Keratinocyte (primary cell): Measurements from ENCODE around the gene CELF2.

Experiments
- EZH2 ChIP-seq: IDR thresholded peaks from one replicate; pipeline ENCODE4 v1.6.1; 2012; ENCODE audit warnings: inconsistent platforms, mild to moderate bottlenecking, low read length, moderate library complexity
- TF ChIP-seq, protein P1 (sequence below), 3 experiments: IDR thresholded peaks in 1 of 3; conservative IDR thresholded peaks in 1 of 3; optimal IDR thresholded peaks in 1 of 3; 2 replicates in 2 of 3; 3 replicates in 1 of 3; pipeline versions ENCODE3 to v1.5.1; 2011; ENCODE audit warnings: low read length in 3 of 3, mild to moderate bottlenecking in 3 of 3, moderate library complexity in 2 of 3, control low read depth in 1 of 3, inconsistent platforms in 1 of 3; ENCODE audit not compliant: insufficient read depth in 2 of 3; ENCODE audit errors: extremely low read depth in 1 of 3

DNA sequence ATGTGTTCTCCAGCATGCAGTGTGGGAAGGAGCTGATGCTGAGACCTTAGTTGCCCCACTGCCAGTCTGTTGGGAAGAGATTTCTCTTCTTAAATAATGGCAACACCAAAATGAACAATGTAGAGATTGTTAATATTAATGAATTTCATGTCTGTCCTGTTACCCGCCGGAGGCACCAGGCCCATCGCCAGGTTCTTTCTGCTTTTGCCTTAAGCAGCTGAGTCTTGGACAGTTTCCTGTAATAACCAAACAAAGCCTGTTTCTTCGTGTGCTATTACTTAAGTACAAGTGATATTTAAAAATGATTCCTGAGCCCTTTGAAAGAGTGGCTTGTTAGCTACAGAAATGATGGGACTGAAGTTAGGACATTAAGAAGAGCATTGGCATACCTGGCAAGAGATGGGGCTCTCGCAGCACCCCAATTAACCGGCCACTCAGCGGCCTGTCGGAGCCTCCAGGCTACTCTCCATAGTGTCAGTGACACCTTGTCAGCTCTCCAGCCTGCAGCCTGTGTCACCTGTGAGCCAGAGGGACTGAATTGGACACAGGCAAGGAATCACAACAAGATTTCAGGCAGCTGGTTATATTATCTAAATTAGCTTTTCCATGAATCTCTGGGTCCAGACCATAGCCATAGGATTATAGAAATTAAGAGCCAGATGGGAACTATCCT lies 142.0 kb downstream of the CELF2 start:
- TF ChIP-seq, protein P1, sequence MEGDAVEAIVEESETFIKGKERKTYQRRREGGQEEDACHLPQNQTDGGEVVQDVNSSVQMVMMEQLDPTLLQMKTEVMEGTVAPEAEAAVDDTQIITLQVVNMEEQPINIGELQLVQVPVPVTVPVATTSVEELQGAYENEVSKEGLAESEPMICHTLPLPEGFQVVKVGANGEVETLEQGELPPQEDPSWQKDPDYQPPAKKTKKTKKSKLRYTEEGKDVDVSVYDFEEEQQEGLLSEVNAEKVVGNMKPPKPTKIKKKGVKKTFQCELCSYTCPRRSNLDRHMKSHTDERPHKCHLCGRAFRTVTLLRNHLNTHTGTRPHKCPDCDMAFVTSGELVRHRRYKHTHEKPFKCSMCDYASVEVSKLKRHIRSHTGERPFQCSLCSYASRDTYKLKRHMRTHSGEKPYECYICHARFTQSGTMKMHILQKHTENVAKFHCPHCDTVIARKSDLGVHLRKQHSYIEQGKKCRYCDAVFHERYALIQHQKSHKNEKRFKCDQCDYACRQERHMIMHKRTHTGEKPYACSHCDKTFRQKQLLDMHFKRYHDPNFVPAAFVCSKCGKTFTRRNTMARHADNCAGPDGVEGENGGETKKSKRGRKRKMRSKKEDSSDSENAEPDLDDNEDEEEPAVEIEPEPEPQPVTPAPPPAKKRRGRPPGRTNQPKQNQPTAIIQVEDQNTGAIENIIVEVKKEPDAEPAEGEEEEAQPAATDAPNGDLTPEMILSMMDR (optimal IDR thresholded peaks at IDR 0.05 in 1 of 3, IDR thresholded peaks at IDR 0.05 in 1 of 3, conservative IDR thresholded peaks at IDR 0.05 in 1 of 3; ENCODE audit: extremely low read depth in 1 of 3, insufficient read depth in 2 of 3, low read length in 3 of 3) = no peak
- TF ChIP-seq EZH2 = no peak
